Adrenal gland (tissue), 12 donors: ENCODE measurements around the gene KIT. TPM values are rescaled to one million over a fixed set of nuclear protein-coding genes. Genes with fewer than 3 reads are reported as not detected.
A peak's percentile ranks its signal among the peaks of the same experiment; 100 is the strongest.

ENCODE experiments used
- DNase-seq, 7 donors: peaks; one replicate each; pipeline ENCODE4 v3.0.0-alpha.2; 2019 to 2020
- H3K27ac ChIP-seq, 5 donors: fragments of 200-600 bp; sonication (generic) in 4 of 5; 1 replicate in 3 of 5; 2 replicates in 2 of 5; pipeline versions ENCODE4 v1.5.1 to v1.8.0; 2016 to 2020; ENCODE audit warnings: mild to moderate bottlenecking in 1 of 5
- H3K27me3 ChIP-seq: fragments of 200-600 bp; 2 replicates; pipeline ENCODE4 v1.8.0; 2021
- H3K36me3 ChIP-seq, 2 donors: fragments of 200-600 bp; replicated peaks in 1 of 2; 1 replicate in 1 of 2; 2 replicates in 1 of 2; pipeline versions ENCODE4 v1.5.1 to v1.8.0; 2018 to 2022
- H3K4me1 ChIP-seq, 2 donors: fragments of 200-600 bp; replicated peaks in 1 of 2; 1 replicate in 1 of 2; 2 replicates in 1 of 2; pipeline versions ENCODE4 v1.5.1 to v1.8.0; 2018 to 2021
- H3K4me3 ChIP-seq, 4 donors: fragments of 200-600 bp; sonication (generic) in 3 of 4; one replicate each; pipeline ENCODE4 v1.5.1; 2016 to 2018
- H3K9me3 ChIP-seq, 3 donors: fragments of 200-600 bp; sonication (generic) in 1 of 3; replicated peaks in 1 of 3; 1 replicate in 2 of 3; 2 replicates in 1 of 3; pipeline versions ENCODE4 v1.5.1 to v1.8.0; 2016 to 2021
- POLR2A ChIP-seq, 2 donors: fragments of 450-650 bp; IDR thresholded peaks; one replicate each; pipeline ENCODE4 v1.6.1; 2017; ENCODE audit warnings: antibody characterized with exemption in 2 of 2, mild to moderate bottlenecking in 2 of 2, moderate library complexity in 1 of 2
- WGBS, 4 donors: extraction: QIAGEN DNeasy Blood & Tissue Kit in 2 of 4; methylation state at CpG; one replicate each; pipeline versions ENCODE4 v1.1.5 to v1.1.7; 2013 to 2017; 5-methylcytosine and 5-hydroxymethylcytosine counted together
- intact Hi-C, 2 donors: fragments of 100-400 bp; cut with DNase I; formaldehyde crosslinking; loops; one replicate each; pipeline versions ENCODE4 v1.14.1 to v1.15.0; 2022 to 2023
- polyA plus RNA-seq, 3 donors: library from polyadenylated mRNA; stranded (reverse); fragments of 200-250 nt in 2 of 3; fragments of 350-450 nt in 1 of 3; fragmentation: Illumina TruSeq in 1 of 3; extraction: RNeasy Lipid Tissue Mini Kit (QIAGEN cat#74804) in 1 of 3; gene quantifications; one replicate each; pipeline ENCODE4 v1.2.3, GENCODE V29; 2013 to 2014
- total RNA-seq, 9 donors: library from RNA; depleted of rRNA in 4 of 9; stranded (reverse); fragments of >200 nt in 4 of 9; fragments of 120-200 nt in 1 of 9; fragmentation: NEBNext Ultra II Directional in 1 of 9; extraction: Animal tissue kit (Norgen Biotek cat#: 25700) in 1 of 9; gene quantifications; one replicate each; pipeline versions ENCODE4 v1.1.0 to v1.2.4, GENCODE V29; 2013 to 2023
- TF ChIP-seq, protein P1 (sequence below), 6 experiments: fragments of 450-650 bp in 4 of 6; fragments of 200-600 bp in 2 of 6; sonication (generic) in 1 of 6; IDR thresholded peaks; 1 replicate in 5 of 6; 2 replicates in 1 of 6; pipeline versions ENCODE4 v1.5.1 to v1.8.0; 2016 to 2021; ENCODE audit warnings: antibody characterized with exemption in 6 of 6, mild to moderate bottlenecking in 2 of 6, moderate library complexity in 1 of 6
- donor health status: healthy with polysubstance abuse.
- donor health status: Bipolar disorder and iron deficiency.
- donor health status: DM: yes; HTN: yes; CAD: no.
- donor health status: DM: no; HTN: no; CAD: no.
- donor health status: DM: no; HTN: no; CAD: no.
- donor health status: DM: yes; HTN: yes; CAD: no.

The KIT gene
- total and polyA plus RNA-seq, 12 donors = 0.40 to 5.3 (median 1.8) TPM

DNA sequence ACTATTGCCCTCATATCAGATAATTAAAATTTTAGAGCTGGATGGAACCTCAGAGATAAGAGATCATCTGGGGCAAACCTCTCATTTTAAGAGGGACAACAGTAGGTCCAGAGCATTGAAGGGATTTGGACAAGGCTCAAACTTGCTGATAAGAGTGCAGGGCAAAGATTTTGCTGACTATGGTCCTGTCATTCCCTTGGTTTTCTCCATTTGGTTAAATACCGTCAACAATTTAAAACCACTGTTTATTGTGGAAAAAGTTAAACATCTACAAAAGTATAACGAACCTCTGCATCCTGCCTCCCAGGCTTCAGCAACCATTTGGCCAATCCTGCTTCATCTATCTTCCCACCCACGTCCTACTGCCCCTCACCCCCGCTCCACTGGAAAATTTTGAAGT is 10.7 kb upstream of the KIT start:
- intact Hi-C loops = no loop called here
- Histone ChIP-seq H3K36me3 (no peaks in the 10 kb centered on the region), H3K27me3 (no peaks in the 10 kb centered on the region), H3K9me3 (no peaks in the 10 kb centered on the region), H3K4me1 (no peaks in the 10 kb centered on the region), H3K4me3 (no peak overlapping the region), H3K27ac (no peak overlapping the region)
- 81 to 92% (median 90%) methylated on average over 4 of the region's 4 CpGs for WGBS, 4 donors
- no peak for TF ChIP-seq POLR2A (IDR thresholded peaks at IDR 0.05)
- TF ChIP-seq, protein P1, sequence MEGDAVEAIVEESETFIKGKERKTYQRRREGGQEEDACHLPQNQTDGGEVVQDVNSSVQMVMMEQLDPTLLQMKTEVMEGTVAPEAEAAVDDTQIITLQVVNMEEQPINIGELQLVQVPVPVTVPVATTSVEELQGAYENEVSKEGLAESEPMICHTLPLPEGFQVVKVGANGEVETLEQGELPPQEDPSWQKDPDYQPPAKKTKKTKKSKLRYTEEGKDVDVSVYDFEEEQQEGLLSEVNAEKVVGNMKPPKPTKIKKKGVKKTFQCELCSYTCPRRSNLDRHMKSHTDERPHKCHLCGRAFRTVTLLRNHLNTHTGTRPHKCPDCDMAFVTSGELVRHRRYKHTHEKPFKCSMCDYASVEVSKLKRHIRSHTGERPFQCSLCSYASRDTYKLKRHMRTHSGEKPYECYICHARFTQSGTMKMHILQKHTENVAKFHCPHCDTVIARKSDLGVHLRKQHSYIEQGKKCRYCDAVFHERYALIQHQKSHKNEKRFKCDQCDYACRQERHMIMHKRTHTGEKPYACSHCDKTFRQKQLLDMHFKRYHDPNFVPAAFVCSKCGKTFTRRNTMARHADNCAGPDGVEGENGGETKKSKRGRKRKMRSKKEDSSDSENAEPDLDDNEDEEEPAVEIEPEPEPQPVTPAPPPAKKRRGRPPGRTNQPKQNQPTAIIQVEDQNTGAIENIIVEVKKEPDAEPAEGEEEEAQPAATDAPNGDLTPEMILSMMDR (IDR thresholded peaks at IDR 0.05) = no peak
- no peak for DNase-seq

DNA sequence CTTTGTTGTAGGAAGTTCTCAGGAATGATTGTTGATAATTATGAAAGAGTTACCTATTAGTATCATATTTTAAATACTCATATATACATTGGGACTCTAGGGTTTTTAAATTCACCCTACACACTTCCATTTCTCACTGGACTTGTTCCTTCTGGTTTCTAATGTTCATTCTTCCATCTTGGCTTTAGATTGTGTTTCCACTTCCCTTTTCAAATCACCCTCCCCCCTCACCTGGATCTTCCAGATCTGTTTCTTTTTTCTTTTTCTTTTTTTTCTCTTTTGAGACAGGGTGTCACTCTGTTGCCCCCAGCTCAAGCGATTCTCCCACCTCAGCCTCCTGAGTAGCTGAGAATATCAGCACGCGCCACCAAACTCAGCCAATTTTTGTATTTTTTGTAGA is 6.7 kb upstream of the KIT start:
- intact Hi-C loops = no loop called here
- no peaks in the 10 kb centered on the region for H3K9me3 ChIP-seq
- H3K4me1 ChIP-seq = no peaks in the 10 kb centered on the region
- no peaks in the 10 kb centered on the region for H3K27me3 ChIP-seq
- no peak for DNase-seq
- 93 to 100% (median 98%) methylated on average over 3 of the region's 3 CpGs for WGBS, 4 donors
- no peak for TF ChIP-seq POLR2A (IDR thresholded peaks at IDR 0.05)
- TF ChIP-seq, protein P1 (IDR thresholded peaks at IDR 0.05) = no peak
- H3K4me3 ChIP-seq = no peak overlapping the region
- H3K36me3 ChIP-seq = no peaks in the 10 kb centered on the region
- H3K27ac ChIP-seq = no peak overlapping the region

DNA sequence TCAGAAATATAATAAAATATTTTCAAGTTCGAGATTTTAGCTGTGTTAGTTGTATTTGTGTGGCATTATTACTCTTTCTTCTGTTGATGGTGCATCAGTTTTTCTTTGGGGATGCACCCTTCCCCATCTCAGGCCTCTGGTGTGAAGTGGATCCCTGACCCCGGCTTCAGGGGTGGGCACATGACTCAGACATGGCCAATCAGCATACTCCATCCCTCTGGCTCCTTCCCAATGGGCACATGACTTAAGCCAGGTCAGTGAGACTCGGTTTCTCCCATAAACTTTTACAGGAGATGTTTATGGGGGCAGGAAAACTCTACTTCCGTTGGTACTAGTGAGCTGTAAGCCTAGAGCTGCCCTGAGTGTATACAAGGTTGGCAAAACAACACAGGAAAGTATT is 3.0 kb upstream of the KIT start:
- WGBS, 4 donors = 68 to 89% (median 81%) methylated on average over 4 of the region's 4 CpGs

DNA sequence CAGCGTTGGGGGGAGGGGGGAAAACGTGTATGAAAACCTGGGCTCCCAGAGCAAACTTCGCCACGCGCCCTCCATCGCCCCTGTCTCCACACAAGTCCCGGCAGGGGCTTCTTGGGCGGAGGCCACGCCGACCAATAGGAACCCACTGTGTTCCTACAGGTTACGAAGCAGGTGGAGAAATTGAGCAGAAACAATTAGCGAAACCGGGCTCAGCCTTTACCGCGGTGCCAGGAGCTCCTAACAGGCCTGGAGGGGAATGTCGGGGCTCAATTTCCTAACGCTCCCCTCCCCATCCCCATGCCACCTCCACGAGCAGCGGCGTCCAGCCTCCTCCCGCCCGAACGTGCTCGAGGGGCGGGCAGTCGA is 589 bp upstream of the KIT start:
- Histone ChIP-seq H3K36me3 (no peaks in the 10 kb centered on the region), H3K27ac (no peak overlapping the region), H3K27me3 (no peaks in the 10 kb centered on the region), H3K4me3 (peak overlapping the region in 1 of 4 donors; percentile 63), H3K9me3 (no peaks in the 10 kb centered on the region), H3K4me1 (peaks cover 10 to 29% of the 10 kb centered on the region in 2 donors)
- DNase-seq = no peak
- intact Hi-C loops = no loop called here
- 16 to 37% (median 18%) methylated on average over 21 to 26 of the region's 26 CpGs for WGBS, 4 donors
- TF ChIP-seq POLR2A (IDR thresholded peaks at IDR 0.05) = no peak
- TF ChIP-seq, protein P1 (IDR thresholded peaks at IDR 0.05) = no peak

More for the DNA sequence above, 3.0 kb upstream of the KIT start:
- intact Hi-C loops = no loop called here
- no peak for DNase-seq
- Histone ChIP-seq H3K36me3 (no peaks in the 10 kb centered on the region), H3K27ac (no peak overlapping the region), H3K9me3 (no peaks in the 10 kb centered on the region), H3K4me3 (no peak overlapping the region), H3K4me1 (peaks cover 10 to 28% of the 10 kb centered on the region in 2 donors), H3K27me3 (no peaks in the 10 kb centered on the region)
- TF ChIP-seq, protein P1 (IDR thresholded peaks at IDR 0.05) = no peak
- TF ChIP-seq POLR2A (IDR thresholded peaks at IDR 0.05) = no peak
